SIG-M5 (cell line): ENCODE measurements around the gene PTPN11.

Experiments
- DNase-seq: peaks from one replicate; lab custom pipeline; 2025; lab: John Stamatoyannopoulos, UW

The PTPN11 gene

DNA sequence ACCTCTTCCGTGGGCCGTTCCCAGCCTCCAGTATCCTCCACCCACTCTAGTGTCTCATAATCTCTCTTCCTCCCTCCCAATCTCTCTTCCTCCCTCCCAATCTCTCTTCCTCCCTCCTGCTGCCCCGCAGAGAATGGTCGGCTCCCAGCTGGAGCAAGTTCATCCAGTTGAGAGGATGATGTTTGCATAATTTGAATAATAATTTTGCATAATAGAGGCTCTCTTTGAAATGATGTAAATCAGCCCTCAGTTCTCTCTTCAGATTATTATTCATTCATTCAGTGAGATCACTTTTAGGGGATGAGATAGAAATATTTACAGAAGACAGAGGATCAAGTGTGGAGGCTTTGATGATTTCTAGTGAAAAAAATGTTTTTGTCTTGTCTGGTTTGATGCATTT, 125.0 kb downstream of the PTPN11 start:
- DNase-seq: no peak

DNA sequence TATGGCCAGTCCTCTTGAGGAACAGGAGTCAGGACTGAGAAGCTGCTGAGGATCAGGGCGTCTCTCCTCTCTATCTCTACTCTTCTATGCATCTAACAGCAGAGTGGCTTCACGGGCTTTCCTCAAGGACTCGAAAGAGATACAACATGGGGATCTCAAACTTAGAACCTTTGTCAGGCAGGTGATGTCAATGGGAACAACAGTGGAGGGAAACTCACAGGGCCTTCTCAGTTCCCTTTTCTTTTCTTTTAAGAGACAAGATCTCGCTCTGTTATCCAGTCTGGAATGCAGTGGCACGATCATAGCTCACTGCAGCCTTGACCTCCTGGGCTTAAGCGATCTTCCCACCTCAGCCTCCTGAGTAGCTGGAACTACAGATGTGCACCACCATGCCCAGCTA, 127.6 kb downstream of the PTPN11 start:
- DNase-seq: no peak

DNA sequence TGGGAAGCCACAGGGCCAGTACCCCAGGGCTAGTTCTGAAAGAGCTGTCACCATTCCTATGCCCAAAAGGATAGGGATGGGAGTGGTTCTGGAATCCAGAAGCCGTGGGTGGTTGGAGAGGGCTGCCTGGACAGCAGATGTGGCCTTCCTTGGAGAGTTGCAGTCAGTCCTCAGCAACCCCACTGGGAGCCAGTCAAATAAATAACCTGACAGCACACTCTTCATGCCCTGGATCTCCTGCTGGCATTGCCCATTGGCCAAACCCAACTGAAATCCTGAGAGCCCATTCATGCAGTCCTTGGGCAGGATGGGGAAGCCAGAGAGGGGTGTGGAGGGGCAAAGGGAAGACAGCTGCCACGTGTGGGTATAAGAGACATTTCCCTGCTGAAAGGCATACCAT, 128.2 kb downstream of the PTPN11 start:
- no peak for DNase-seq

DNA sequence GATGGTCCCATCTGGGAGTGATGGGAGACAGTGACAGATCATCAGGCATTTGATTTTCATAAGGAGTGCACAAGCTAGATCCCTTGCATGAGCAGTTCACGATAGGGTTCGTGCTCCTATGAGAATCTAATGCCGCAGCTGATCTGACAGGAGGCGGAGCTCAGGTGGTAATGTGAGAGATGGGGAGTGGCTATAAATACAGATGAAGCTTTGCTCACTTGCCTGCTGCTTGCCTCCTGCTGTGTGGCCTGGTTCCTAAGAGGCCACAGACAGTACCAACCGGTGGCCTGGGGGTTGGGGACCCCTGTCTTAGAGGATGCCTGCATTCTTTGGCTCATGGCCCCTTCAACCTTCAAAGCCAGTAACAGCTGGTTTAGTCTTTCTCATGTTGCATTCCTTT, 130.3 kb downstream of the PTPN11 start:
- no peak for DNase-seq

DNA sequence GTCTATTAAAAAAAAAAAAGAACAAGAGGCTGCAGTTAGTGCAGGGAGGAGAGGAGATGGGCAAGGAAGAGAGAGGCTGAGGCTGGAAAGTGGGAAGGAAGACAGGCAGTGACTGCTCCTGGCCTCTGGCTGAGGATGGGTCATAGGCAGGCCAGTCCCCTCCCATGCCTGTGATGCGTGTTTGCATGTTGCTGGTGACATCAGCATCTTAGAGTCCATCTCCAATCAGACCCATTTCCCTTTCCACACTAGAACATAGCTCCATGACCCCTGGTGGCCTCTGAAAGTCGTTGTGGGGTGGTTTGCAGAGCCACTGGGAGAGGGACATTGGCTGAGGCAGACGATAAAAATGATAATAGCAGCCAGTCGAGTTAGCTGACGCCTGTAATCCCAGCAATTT, 132.9 kb downstream of the PTPN11 start:
- no peak for DNase-seq

DNA sequence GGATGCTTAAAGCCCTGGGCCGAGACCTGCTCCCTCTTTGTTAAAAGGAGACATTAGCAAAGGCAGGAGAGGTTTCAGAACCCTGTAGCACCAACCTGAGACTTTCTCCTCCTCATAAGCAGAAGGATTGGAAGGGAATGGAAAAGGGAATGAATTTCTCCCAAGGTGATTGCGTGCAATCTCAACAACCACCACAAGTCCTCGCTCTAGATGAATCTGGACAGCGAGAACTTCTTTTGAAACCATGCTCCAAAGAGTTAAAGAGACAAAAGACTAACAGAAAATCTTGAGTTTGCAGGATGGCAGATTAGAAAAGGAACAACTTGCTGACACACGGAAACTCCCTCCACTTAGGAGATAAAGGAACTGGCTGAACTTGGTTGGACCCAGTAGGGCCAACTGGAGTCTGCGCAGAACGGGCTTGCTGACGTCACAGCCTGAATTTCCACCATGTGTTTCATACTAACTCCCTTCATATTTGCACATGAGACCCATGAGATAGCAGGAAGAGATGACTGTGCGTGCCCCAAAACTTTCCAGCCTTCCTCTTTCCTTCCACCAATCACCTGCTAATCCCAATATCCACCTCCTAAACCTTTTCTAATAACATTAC, 137.0 kb downstream of the PTPN11 start:
- no peak for DNase-seq

DNA sequence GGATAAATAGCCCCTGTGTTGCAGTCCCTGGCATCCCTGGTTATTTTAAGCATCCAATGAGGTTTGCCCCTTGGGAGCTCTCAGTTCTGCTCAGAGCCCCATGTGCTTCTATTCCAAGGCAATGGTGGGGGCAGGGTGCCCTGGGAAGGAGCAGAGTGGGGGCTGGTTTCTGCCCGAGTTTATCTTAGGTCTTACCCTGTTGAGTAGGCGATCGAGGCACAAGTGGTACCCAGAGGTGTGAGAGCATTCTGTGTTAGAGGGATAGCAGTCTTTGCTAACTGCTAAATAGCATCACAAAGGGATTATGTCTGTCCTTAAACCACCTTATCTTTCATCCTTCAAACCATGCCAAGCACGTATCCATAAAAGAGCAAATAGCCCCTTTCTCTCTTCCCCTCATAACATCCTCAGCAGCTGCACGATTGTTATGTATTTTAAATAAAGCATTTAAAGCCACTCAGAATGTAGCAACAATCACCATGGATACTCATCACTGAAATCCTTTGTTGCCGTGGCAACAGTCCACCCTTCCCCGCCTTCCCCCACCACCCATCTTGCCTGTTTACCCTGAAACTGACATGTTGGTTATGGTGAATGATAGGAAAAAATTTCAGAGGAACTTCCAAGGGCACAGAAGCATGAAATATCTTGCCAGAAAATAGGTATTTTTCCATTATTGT, 139.3 kb downstream of the PTPN11 start:
- DNase-seq: no peak
